Activated naive CD8-positive, alpha-beta T cell treated with anti-CD3 and anti-CD28 coated beads for 36 hours (primary cell): Measurements from ENCODE around the gene SSH2. TPM values are rescaled to one million over a fixed set of nuclear protein-coding genes. Genes with fewer than 3 reads are reported as not detected.
"Not testable (repeated sequence)": the region's sequence is repeated elsewhere in the genome, so short reads cannot be mapped to it uniquely, and the experiment has no call there.

ENCODE experiments used
- DNase-seq: peaks from one replicate; pipeline ENCODE4 v3.0.0; 2021
- H3K27ac Mint-ChIP-seq: one replicate; pipeline ENCODE4 v1.8.0; 2022; ENCODE audit warnings: mild to moderate bottlenecking, moderate library complexity, mixed read lengths
- H3K27me3 Mint-ChIP-seq: one replicate; pipeline ENCODE4 v1.8.0; 2022; ENCODE audit warnings: mild to moderate bottlenecking, mixed read lengths
- H3K36me3 Mint-ChIP-seq: one replicate; pipeline ENCODE4 v1.8.0; 2021; ENCODE audit warnings: mild to moderate bottlenecking, mixed read lengths
- H3K4me1 Mint-ChIP-seq: one replicate; pipeline ENCODE4 v1.8.0; 2021; ENCODE audit warnings: mixed read lengths
- H3K4me3 Mint-ChIP-seq: one replicate; pipeline ENCODE4 v1.8.0; 2022; ENCODE audit warnings: mild to moderate bottlenecking, moderate library complexity, mixed read lengths
- H3K9me3 Mint-ChIP-seq: one replicate; pipeline ENCODE4 v1.8.0; 2022; ENCODE audit warnings: mixed read lengths
- total RNA-seq, 2 experiments: library from RNA; stranded (reverse); gene quantifications; one replicate each; pipeline ENCODE4 v1.2.3, GENCODE V29; 2021

The SSH2 gene, protein sequence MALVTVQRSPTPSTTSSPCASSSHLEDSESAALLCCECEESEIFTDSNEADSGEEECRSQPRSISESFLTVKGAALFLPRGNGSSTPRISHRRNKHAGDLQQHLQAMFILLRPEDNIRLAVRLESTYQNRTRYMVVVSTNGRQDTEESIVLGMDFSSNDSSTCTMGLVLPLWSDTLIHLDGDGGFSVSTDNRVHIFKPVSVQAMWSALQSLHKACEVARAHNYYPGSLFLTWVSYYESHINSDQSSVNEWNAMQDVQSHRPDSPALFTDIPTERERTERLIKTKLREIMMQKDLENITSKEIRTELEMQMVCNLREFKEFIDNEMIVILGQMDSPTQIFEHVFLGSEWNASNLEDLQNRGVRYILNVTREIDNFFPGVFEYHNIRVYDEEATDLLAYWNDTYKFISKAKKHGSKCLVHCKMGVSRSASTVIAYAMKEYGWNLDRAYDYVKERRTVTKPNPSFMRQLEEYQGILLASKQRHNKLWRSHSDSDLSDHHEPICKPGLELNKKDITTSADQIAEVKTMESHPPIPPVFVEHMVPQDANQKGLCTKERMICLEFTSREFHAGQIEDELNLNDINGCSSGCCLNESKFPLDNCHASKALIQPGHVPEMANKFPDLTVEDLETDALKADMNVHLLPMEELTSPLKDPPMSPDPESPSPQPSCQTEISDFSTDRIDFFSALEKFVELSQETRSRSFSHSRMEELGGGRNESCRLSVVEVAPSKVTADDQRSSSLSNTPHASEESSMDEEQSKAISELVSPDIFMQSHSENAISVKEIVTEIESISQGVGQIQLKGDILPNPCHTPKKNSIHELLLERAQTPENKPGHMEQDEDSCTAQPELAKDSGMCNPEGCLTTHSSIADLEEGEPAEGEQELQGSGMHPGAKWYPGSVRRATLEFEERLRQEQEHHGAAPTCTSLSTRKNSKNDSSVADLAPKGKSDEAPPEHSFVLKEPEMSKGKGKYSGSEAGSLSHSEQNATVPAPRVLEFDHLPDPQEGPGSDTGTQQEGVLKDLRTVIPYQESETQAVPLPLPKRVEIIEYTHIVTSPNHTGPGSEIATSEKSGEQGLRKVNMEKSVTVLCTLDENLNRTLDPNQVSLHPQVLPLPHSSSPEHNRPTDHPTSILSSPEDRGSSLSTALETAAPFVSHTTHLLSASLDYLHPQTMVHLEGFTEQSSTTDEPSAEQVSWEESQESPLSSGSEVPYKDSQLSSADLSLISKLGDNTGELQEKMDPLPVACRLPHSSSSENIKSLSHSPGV (N-terminal part only)
- 10 to 100 TPM; 26.7 to 26.8 TPM for total RNA-seq

GRCh38 chr17:29929533-29930408 lies at the start of gene SSH2:
Gene SSH2 (minus strand): TSS chr17:29930228. CDS start chr17:29930000, 228 bp downstream.
- H3K9me3 Mint-ChIP-seq = no peaks in the 10 kb centered on the region
- peaks cover 2% of the 10 kb centered on the region for H3K36me3 Mint-ChIP-seq
- H3K27me3 Mint-ChIP-seq = no peaks in the 10 kb centered on the region
- H3K4me3 Mint-ChIP-seq = no peak within 1 kb of the TSS
- H3K27ac Mint-ChIP-seq = no peak within 1 kb of the TSS
- DNase-seq = peak; percentile 90
- H3K4me1 Mint-ChIP-seq = peaks cover 18% of the 10 kb centered on the region

DNA sequence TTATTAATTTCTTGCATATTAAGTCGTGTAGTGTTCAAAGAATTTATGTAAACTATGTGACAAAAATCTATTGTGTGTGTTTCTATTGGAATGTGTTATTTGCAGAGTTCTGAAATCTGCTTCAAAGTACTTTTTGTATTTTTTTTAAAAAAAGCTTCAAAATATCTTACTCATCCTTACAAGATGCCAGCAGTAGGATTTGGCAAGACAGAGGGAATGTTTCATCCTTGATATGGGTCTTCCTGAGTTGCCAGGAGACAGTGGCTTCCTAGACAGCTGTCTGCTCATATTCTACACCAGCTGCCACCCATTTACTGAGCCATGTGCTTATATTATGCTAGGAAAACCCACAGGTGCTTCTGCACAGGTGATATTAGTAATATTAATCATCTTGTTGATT lies 47.8 kb upstream of the SSH2 start:
- no peaks in the 10 kb centered on the region for H3K36me3 Mint-ChIP-seq
- H3K9me3 Mint-ChIP-seq = no peaks in the 10 kb centered on the region
- H3K4me1 Mint-ChIP-seq = no peaks in the 10 kb centered on the region
- H3K27me3 Mint-ChIP-seq = no peaks in the 10 kb centered on the region
- no peak overlapping the region for H3K4me3 Mint-ChIP-seq
- no peak for DNase-seq
- H3K27ac Mint-ChIP-seq = no peak overlapping the region

GRCh38 chr17:29973005-29973404 lies 43.0 kb upstream of the SSH2 start:
- H3K27ac Mint-ChIP-seq = no peak overlapping the region
- H3K4me1 Mint-ChIP-seq = no peaks in the 10 kb centered on the region
- H3K4me3 Mint-ChIP-seq = no peak overlapping the region
- no peak for DNase-seq
- no peaks in the 10 kb centered on the region for H3K27me3 Mint-ChIP-seq
- no peaks in the 10 kb centered on the region for H3K9me3 Mint-ChIP-seq
- no peaks in the 10 kb centered on the region for H3K36me3 Mint-ChIP-seq

- Mint-ChIP-seq H3K27ac (no peak overlapping the region), H3K4me1 (no peaks in the 10 kb centered on the region), H3K36me3 (no peaks in the 10 kb centered on the region), H3K27me3 (no peaks in the 10 kb centered on the region), H3K4me3 (no peak overlapping the region), H3K9me3 (no peaks in the 10 kb centered on the region)
- DNase-seq = no peak
Measured at GRCh38 chr17:29972277-29972676, 42.2 kb upstream of the SSH2 start.

- DNase-seq = no peak
- H3K4me1 Mint-ChIP-seq = no peaks in the 10 kb centered on the region
- peaks cover 6% of the 10 kb centered on the region for H3K9me3 Mint-ChIP-seq
Measured at GRCh38 chr17:29968271-29968670, 38.2 kb upstream of the SSH2 start.

DNA sequence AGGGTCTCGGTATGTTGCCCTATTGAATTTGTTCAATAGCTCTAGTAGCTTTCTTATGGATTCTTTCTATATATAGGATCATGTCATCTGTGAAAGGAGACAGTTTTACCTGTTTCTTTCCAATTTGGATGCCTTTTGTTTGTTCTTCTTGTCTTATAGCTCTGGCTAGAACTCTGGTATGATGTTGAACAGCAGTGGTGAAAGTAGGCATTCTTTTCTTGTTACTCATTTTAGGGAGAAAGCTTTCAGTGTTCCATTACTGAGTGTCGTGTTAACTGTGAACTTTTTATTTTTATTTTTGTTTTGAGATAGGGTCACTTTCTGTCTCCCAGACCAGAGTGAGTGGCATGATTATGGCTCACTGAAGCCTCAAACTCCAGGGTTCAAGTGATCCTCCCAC lies 32.6 kb upstream of the SSH2 start:
- no peak overlapping the region for H3K4me3 Mint-ChIP-seq
- H3K27me3 Mint-ChIP-seq = no peaks in the 10 kb centered on the region
- H3K36me3 Mint-ChIP-seq = peaks cover 4% of the 10 kb centered on the region
- H3K9me3 Mint-ChIP-seq = peaks cover 7% of the 10 kb centered on the region
- H3K27ac Mint-ChIP-seq = no peak overlapping the region
- no peak for DNase-seq
- H3K4me1 Mint-ChIP-seq = no peaks in the 10 kb centered on the region

More at GRCh38 chr17:29968271-29968670, 38.2 kb upstream of the SSH2 start:
- H3K27ac Mint-ChIP-seq = no peak overlapping the region
- no peak overlapping the region for H3K4me3 Mint-ChIP-seq
- H3K36me3 Mint-ChIP-seq = peaks cover 4% of the 10 kb centered on the region
- no peaks in the 10 kb centered on the region for H3K27me3 Mint-ChIP-seq

GRCh38 chr17:29959658-29960337 lies 29.8 kb upstream of the SSH2 start:
- peaks cover 4% of the 10 kb centered on the region for H3K36me3 Mint-ChIP-seq
- H3K27ac Mint-ChIP-seq = no peak overlapping the region
- H3K4me1 Mint-ChIP-seq = no peaks in the 10 kb centered on the region
- no peaks in the 10 kb centered on the region for H3K27me3 Mint-ChIP-seq
- no peak overlapping the region for H3K4me3 Mint-ChIP-seq
- H3K9me3 Mint-ChIP-seq = peaks cover 9% of the 10 kb centered on the region
- no peak for DNase-seq

GRCh38 chr17:29958947-29959657 lies 29.1 kb upstream of the SSH2 start:
- Mint-ChIP-seq H3K4me1 (no peaks in the 10 kb centered on the region), H3K27me3 (no peaks in the 10 kb centered on the region), H3K27ac (no peak overlapping the region), H3K36me3 (peaks cover 2% of the 10 kb centered on the region), H3K9me3 (peaks cover 7% of the 10 kb centered on the region), H3K4me3 (no peak overlapping the region)
- DNase-seq = no peak

DNA sequence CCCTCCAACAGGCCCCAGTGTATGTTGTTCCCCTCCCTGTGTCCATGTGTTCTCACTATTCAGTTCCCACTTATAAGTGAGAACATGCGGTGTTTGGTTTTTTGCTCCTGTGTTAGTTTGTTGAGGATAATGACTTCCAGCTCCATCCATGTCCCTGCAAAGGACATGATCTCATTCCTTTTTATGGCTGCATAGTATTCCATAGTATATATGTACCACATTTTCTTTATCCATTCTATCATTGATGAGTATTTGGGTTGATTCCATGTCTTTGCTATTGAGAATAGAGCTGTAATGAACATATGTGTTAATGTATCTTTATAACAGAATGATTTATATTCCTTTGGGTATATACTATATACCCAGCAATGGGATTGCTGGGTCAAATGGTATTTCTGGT lies 27.5 kb upstream of the SSH2 start:
- not testable (repeated sequence) for H3K4me3 Mint-ChIP-seq, DNase-seq, H3K4me1 Mint-ChIP-seq, H3K36me3 Mint-ChIP-seq, H3K27me3 Mint-ChIP-seq, H3K27ac Mint-ChIP-seq
- H3K9me3 Mint-ChIP-seq = peaks cover 13% of the 10 kb centered on the region

- peaks cover 6% of the 10 kb centered on the region for H3K36me3 Mint-ChIP-seq
- DNase-seq = no peak
- no peak overlapping the region for H3K4me3 Mint-ChIP-seq
- H3K9me3 Mint-ChIP-seq = peaks cover 13% of the 10 kb centered on the region
- no peak overlapping the region for H3K27ac Mint-ChIP-seq
- H3K27me3 Mint-ChIP-seq = no peaks in the 10 kb centered on the region
- no peaks in the 10 kb centered on the region for H3K4me1 Mint-ChIP-seq
Measured at GRCh38 chr17:29956225-29956624, 26.2 kb upstream of the SSH2 start.

- no peak for DNase-seq
- Mint-ChIP-seq H3K4me3 (no peak overlapping the region), H3K36me3 (peaks cover 6% of the 10 kb centered on the region), H3K9me3 (peaks cover 13% of the 10 kb centered on the region), H3K27ac (no peak overlapping the region), H3K27me3 (no peaks in the 10 kb centered on the region), H3K4me1 (no peaks in the 10 kb centered on the region)
Measured at GRCh38 chr17:29954405-29954804, 24.4 kb upstream of the SSH2 start.

DNA sequence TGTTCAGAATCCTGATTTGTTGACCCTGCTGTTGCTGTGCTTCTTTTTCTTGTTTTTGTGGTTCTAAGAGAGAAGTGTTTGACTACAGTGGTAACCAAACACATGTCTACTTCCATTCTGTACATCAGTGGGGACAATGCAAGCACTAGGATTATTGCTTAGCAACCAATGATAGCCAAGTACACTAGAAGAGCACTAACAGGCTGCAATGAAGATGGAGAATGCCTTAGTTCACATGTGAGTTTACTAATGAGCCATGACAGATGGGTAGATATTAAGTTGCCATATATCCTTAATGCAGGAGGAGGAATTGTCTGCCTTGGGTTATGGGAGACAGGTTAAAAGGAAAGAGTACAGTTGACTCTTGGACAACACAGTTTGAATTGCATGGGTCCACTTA lies 19.7 kb upstream of the SSH2 start:
- Mint-ChIP-seq H3K36me3 (peaks cover 6% of the 10 kb centered on the region), H3K27ac (no peak overlapping the region), H3K27me3 (no peaks in the 10 kb centered on the region), H3K4me1 (peaks cover 6% of the 10 kb centered on the region), H3K4me3 (no peak overlapping the region), H3K9me3 (peaks cover 9% of the 10 kb centered on the region)
- DNase-seq = no peak

DNA sequence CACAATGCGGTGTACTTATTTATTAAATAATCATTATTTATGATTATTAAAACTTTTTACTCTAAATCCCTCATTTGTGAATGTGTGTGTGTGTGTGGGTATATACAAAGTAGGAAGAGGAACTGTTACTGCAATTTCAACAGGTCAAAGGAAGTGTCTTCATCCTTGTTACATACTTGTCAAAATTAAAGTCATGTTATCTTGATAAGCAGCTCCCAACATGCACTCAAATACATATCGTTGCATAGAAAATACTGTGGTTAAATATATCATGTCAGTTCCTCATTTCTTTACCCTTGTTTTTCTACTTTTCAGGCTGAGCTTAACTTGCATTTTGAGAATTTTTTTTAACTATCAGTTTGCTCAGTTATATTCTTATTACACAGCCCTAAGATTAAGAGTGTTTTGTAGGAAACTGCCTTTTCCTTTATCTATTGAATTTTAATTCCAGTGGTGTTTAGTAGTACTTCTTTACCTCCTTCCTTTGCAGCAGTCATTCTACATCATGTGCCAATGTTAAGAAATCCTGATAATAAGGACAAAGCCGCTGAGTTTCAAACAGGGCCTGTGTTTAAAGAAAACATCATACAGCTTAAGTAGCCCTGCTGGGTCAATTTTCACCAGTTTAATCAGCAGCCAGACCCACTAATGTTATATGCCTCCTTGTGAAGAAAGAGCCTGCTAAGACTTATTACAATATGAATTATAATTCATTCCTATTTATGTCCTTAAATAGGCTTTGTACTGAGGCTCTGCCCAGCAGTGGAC lies 18.6 kb upstream of the SSH2 start:
- no peak overlapping the region for H3K27ac Mint-ChIP-seq

More for the DNA sequence above, 18.6 kb upstream of the SSH2 start:
- Mint-ChIP-seq H3K4me3 (no peak overlapping the region), H3K4me1 (peaks cover 6% of the 10 kb centered on the region), H3K36me3 (peaks cover 3% of the 10 kb centered on the region), H3K9me3 (peaks cover 5% of the 10 kb centered on the region), H3K27me3 (no peaks in the 10 kb centered on the region)
- no peak for DNase-seq
